ENCODE data around the gene NPSR1. TPM values are rescaled to one million over a fixed set of nuclear protein-coding genes. Genes with fewer than 3 reads are reported as not detected.

Gene NPSR1
- total and polyA plus RNA-seq, 4 donors = not detected

DNA sequence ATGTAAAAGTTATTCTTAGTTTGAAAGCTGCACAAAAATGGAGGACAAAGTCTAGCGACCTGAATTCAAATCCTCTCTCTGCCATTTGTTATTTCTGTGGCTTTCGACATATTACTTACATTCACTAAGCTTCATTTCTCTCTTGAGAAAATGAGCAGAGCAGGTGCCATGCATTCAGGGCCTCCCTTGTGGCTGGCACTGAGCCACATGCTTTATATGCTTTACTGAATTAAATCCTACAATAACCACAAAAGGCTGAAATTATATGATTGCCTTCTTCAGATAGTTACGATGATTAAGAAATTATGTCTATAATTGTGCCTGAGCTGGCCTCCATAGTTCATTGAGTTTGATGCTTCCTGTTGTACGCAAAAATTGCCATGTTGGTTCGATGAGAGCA, 98.7 kb downstream of the NPSR1 start:
- no peaks in the 10 kb centered on the region for H3K36me3 ChIP-seq (ENCODE audit: control insufficient read depth in 4 of 4, insufficient read depth in 3 of 4, low read depth in 1 of 4, low read length in 3 of 4)
- H3K27ac ChIP-seq (ENCODE audit: low read depth in 1 of 2, low read length in 2 of 2) = no peak overlapping the region
- no peaks in the 10 kb centered on the region for H3K4me1 ChIP-seq (ENCODE audit: control insufficient read depth in 4 of 4, insufficient read depth in 4 of 4, low read length in 3 of 4)
- TF ChIP-seq, protein P1, sequence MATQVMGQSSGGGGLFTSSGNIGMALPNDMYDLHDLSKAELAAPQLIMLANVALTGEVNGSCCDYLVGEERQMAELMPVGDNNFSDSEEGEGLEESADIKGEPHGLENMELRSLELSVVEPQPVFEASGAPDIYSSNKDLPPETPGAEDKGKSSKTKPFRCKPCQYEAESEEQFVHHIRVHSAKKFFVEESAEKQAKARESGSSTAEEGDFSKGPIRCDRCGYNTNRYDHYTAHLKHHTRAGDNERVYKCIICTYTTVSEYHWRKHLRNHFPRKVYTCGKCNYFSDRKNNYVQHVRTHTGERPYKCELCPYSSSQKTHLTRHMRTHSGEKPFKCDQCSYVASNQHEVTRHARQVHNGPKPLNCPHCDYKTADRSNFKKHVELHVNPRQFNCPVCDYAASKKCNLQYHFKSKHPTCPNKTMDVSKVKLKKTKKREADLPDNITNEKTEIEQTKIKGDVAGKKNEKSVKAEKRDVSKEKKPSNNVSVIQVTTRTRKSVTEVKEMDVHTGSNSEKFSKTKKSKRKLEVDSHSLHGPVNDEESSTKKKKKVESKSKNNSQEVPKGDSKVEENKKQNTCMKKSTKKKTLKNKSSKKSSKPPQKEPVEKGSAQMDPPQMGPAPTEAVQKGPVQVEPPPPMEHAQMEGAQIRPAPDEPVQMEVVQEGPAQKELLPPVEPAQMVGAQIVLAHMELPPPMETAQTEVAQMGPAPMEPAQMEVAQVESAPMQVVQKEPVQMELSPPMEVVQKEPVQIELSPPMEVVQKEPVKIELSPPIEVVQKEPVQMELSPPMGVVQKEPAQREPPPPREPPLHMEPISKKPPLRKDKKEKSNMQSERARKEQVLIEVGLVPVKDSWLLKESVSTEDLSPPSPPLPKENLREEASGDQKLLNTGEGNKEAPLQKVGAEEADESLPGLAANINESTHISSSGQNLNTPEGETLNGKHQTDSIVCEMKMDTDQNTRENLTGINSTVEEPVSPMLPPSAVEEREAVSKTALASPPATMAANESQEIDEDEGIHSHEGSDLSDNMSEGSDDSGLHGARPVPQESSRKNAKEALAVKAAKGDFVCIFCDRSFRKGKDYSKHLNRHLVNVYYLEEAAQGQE (IDR thresholded peaks at IDR 0.05) = no peak
- TF ChIP-seq EGR1 (IDR thresholded peaks at IDR 0.05; ENCODE audit: low read depth in 2 of 2) (no peak), TAF1 (conservative IDR thresholded peaks at IDR 0.05) (no peak), FOXA2 (IDR thresholded peaks at IDR 0.05) (no peak), YY1 (IDR thresholded peaks at IDR 0.05) (no peak), HNF4A (conservative IDR thresholded peaks at IDR 0.05) (no peak), NR2F2 (IDR thresholded peaks at IDR 0.05) (no peak), RAD21 (IDR thresholded peaks at IDR 0.05) (no peak), GABPA (IDR thresholded peaks at IDR 0.05 in 1 of 2, conservative IDR thresholded peaks at IDR 0.05 in 1 of 2) (no peak), RXRA (IDR thresholded peaks at IDR 0.05) (no peak), SP1 (IDR thresholded peaks at IDR 0.05) (no peak), JUND (IDR thresholded peaks at IDR 0.05) (no peak), HNF4G (IDR thresholded peaks at IDR 0.05) (no peak)
- TF ChIP-seq, protein P2, sequence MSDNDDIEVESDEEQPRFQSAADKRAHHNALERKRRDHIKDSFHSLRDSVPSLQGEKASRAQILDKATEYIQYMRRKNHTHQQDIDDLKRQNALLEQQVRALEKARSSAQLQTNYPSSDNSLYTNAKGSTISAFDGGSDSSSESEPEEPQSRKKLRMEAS (IDR thresholded peaks at IDR 0.05) = no peak
- TF ChIP-seq, protein P3, sequence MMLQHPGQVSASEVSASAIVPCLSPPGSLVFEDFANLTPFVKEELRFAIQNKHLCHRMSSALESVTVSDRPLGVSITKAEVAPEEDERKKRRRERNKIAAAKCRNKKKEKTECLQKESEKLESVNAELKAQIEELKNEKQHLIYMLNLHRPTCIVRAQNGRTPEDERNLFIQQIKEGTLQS (IDR thresholded peaks at IDR 0.05) = no peak
- TF ChIP-seq, protein P4, sequence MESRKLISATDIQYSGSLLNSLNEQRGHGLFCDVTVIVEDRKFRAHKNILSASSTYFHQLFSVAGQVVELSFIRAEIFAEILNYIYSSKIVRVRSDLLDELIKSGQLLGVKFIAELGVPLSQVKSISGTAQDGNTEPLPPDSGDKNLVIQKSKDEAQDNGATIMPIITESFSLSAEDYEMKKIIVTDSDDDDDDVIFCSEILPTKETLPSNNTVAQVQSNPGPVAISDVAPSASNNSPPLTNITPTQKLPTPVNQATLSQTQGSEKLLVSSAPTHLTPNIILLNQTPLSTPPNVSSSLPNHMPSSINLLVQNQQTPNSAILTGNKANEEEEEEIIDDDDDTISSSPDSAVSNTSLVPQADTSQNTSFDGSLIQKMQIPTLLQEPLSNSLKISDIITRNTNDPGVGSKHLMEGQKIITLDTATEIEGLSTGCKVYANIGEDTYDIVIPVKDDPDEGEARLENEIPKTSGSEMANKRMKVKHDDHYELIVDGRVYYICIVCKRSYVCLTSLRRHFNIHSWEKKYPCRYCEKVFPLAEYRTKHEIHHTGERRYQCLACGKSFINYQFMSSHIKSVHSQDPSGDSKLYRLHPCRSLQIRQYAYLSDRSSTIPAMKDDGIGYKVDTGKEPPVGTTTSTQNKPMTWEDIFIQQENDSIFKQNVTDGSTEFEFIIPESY (IDR thresholded peaks at IDR 0.05) = no peak
- H3K9ac ChIP-seq (ENCODE audit: low read depth in 1 of 2, low read length in 2 of 2) = no peak overlapping the region
- no peak for DNase-seq (ENCODE audit: low spot score)
- no peaks in the 10 kb centered on the region for H3K9me3 ChIP-seq (ENCODE audit: control insufficient read depth in 4 of 4, low read length in 3 of 4)
- peaks cover 0 to 4% (median 0%) of the 10 kb centered on the region in 4 donors for H3K27me3 ChIP-seq (ENCODE audit: control insufficient read depth in 4 of 4, insufficient read depth in 4 of 4, low read length in 3 of 4)
- WGBS = 93% methylated on average over 5 of the region's 5 CpGs
- H3K4me3 ChIP-seq (ENCODE audit: low read depth in 1 of 3, low read length in 3 of 3) = no peak overlapping the region

DNA sequence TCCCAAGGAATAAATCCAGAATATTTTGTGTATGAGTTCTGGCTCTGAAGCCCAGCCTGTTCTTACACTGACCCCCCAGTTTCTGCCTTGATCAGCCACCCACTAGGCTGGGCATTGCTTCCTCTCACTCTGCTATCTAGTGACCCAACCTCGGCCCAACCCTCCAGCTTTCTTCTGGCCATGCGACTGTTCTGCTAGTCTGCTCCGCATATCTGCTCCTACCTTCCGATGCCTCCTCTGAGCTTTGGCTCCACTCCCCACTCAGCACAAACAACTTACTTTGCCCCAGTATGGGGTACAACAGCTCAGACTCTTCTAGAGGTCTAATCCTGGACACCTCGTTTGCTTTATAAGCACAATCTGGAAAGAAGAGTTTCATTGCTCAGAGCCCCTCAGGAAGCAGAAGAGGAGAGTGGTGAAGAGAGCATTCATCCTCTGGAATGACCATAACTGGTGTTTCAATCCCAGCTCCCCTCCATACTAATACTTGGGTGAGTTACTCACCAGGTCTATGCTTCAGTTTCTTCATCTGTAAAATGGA, 99.6 kb downstream of the NPSR1 start:
- peaks cover 0 to 4% (median 0%) of the 10 kb centered on the region in 4 donors for H3K27me3 ChIP-seq (ENCODE audit: control insufficient read depth in 4 of 4, insufficient read depth in 4 of 4, low read length in 3 of 4)
- no peak overlapping the region for H3K4me3 ChIP-seq (ENCODE audit: low read depth in 1 of 3, low read length in 3 of 3)
- DNase-seq (ENCODE audit: low spot score) = no peak
- no peaks in the 10 kb centered on the region for H3K36me3 ChIP-seq (ENCODE audit: control insufficient read depth in 4 of 4, insufficient read depth in 3 of 4, low read depth in 1 of 4, low read length in 3 of 4)
- H3K9me3 ChIP-seq (ENCODE audit: control insufficient read depth in 4 of 4, low read length in 3 of 4) = no peaks in the 10 kb centered on the region
- 56% methylated on average over 5 of the region's 5 CpGs for WGBS
- no peak overlapping the region for H3K27ac ChIP-seq (ENCODE audit: low read depth in 1 of 2, low read length in 2 of 2)
- H3K9ac ChIP-seq (ENCODE audit: low read depth in 1 of 2, low read length in 2 of 2) = no peak overlapping the region
- H3K4me1 ChIP-seq (ENCODE audit: control insufficient read depth in 4 of 4, insufficient read depth in 4 of 4, low read length in 3 of 4) = no peaks in the 10 kb centered on the region
- TF ChIP-seq FOXA2 (IDR thresholded peaks at IDR 0.05) (no peak), RAD21 (IDR thresholded peaks at IDR 0.05) (no peak), RXRA (IDR thresholded peaks at IDR 0.05) (no peak), HNF4A (conservative IDR thresholded peaks at IDR 0.05) (no peak), NR2F2 (IDR thresholded peaks at IDR 0.05) (no peak), YY1 (IDR thresholded peaks at IDR 0.05) (no peak), TAF1 (conservative IDR thresholded peaks at IDR 0.05) (no peak), HNF4G (IDR thresholded peaks at IDR 0.05) (no peak), EGR1 (IDR thresholded peaks at IDR 0.05; ENCODE audit: low read depth in 2 of 2) (no peak), JUND (IDR thresholded peaks at IDR 0.05) (no peak), GABPA (IDR thresholded peaks at IDR 0.05 in 1 of 2, conservative IDR thresholded peaks at IDR 0.05 in 1 of 2) (no peak)
- TF ChIP-seq, protein P1 (IDR thresholded peaks at IDR 0.05) = no peak
- TF ChIP-seq, protein P2 (IDR thresholded peaks at IDR 0.05) = no peak
- TF ChIP-seq, protein P5, sequence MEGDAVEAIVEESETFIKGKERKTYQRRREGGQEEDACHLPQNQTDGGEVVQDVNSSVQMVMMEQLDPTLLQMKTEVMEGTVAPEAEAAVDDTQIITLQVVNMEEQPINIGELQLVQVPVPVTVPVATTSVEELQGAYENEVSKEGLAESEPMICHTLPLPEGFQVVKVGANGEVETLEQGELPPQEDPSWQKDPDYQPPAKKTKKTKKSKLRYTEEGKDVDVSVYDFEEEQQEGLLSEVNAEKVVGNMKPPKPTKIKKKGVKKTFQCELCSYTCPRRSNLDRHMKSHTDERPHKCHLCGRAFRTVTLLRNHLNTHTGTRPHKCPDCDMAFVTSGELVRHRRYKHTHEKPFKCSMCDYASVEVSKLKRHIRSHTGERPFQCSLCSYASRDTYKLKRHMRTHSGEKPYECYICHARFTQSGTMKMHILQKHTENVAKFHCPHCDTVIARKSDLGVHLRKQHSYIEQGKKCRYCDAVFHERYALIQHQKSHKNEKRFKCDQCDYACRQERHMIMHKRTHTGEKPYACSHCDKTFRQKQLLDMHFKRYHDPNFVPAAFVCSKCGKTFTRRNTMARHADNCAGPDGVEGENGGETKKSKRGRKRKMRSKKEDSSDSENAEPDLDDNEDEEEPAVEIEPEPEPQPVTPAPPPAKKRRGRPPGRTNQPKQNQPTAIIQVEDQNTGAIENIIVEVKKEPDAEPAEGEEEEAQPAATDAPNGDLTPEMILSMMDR (IDR thresholded peaks at IDR 0.05; ENCODE audit: low read depth, low read length, missing input control) = no peak
- TF ChIP-seq, protein P3 (IDR thresholded peaks at IDR 0.05) = no peak
